Measurements from ENCODE around the gene CPNE1.

GRCh38 chr20:35710884-35711587, 46.3 kb upstream of the CPNE1 start:
- TF ChIP-seq CTCF (IDR thresholded peaks at IDR 0.05) (no peak), POLR2A (IDR thresholded peaks at IDR 0.05) (no peak)
